HUES64 (cell line): ENCODE measurements around the gene SBNO2.

Source experiments
- H3K27ac ChIP-seq: 2 replicates; pipeline ENCODE4 v1.7.0; 2013; ENCODE audit warnings: low read depth, low read length, inconsistent platforms
- H3K27me3 ChIP-seq: 2 replicates; pipeline ENCODE4 v1.6.1; 2013; ENCODE audit warnings: mild to moderate bottlenecking, low read length; ENCODE audit not compliant: insufficient read depth
- H3K36me3 ChIP-seq: 2 replicates; pipeline ENCODE4 v1.6.1; 2013; ENCODE audit warnings: mild to moderate bottlenecking, low read length; ENCODE audit not compliant: insufficient read depth
- H3K4me1 ChIP-seq: 2 replicates; pipeline ENCODE4 v1.6.1; 2013; ENCODE audit warnings: mild to moderate bottlenecking, low read length, moderate library complexity; ENCODE audit not compliant: insufficient read depth
- H3K4me3 ChIP-seq: 2 replicates; pipeline ENCODE4 v1.5.1; 2013; ENCODE audit warnings: mild to moderate bottlenecking, low read length, moderate library complexity
- H3K9ac ChIP-seq: 2 replicates; pipeline ENCODE4 v1.6.1; 2013; ENCODE audit warnings: mild to moderate bottlenecking, low read depth, low read length
- H3K9me3 ChIP-seq: 2 replicates; pipeline ENCODE4 v1.6.1; 2013; ENCODE audit warnings: low read depth, low read length; ENCODE audit not compliant: insufficient read depth
- WGBS: fragments of 150-250, 120-280 bp; methylation state at CpG from one replicate; pipeline ENCODE4 v1.1.7; 2013; ENCODE audit warnings: missing lambda C conversion rate; 5-methylcytosine and 5-hydroxymethylcytosine counted together

The SBNO2 gene

DNA sequence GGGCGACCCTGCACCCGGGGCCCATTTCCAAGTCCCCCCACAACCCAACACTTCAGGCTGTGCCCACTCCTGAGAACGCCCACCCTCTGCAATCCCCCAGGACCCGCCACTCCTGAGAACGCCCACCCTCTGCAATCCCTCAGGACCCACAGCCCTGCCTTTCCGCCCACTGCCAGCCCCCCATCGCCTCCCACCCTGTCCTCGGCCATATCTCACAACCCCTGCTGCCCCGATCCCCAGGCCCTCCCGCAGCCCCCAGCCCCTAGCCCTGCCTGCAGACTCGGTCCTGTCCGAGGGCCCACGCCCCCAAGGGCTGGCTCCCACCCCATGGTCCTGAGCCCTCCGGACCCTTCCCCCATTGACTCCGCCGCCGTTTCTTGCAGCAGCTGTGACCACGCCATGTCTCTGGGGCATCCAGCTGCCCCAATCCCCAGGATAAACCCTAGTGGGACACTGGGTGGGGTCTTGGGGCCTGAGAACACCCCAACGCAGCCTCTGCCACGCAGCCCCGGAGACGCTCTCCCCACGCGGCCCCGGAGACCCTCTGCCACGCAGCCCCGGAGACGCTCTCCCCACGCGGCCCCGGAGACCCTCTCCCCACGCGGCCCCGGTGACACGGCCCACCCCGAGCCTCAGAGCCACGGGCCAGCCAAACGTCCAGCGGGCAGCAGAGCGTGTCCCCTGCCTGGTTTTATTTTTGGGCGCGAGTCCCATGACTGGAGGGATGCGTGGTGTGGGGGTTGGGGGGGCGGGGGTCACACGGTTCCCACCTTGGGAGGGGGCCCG lies 17.0 kb downstream of the SBNO2 start:
- Histone ChIP-seq H3K27me3 (no peaks in the 10 kb centered on the region), H3K27ac (no peak overlapping the region), H3K36me3 (peaks cover 11% of the 10 kb centered on the region), H3K4me3 (no peak overlapping the region), H3K9ac (no peak overlapping the region), H3K9me3 (no peaks in the 10 kb centered on the region), H3K4me1 (no peaks in the 10 kb centered on the region)
- 95% methylated on average over 46 of the region's 46 CpGs for WGBS

DNA sequence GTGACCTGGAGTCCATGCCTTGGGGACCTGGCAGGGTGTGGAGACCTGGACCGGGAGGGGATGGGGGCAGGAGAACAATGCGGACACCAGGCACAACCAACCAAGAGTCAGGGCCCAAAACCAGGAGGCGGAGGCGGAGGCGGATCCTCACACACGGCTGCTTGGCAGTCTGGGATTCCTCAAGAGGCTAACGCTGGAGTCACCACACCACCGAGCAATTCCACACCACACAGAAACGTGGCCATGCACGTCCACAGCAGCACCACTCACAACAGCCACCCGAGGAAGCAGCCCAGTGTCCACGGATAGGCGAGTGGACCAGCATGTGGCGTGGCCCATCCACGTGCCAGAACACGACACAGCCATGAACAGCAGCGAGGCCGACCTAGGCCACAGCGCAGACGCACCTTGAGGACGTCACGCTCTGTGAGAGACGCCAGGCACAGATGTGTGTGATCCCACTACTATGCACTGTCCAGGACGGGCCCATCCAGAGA lies 17.7 kb downstream of the SBNO2 start:
- Histone ChIP-seq H3K27me3 (no peaks in the 10 kb centered on the region), H3K4me3 (no peak overlapping the region), H3K9ac (no peak overlapping the region), H3K9me3 (no peaks in the 10 kb centered on the region), H3K27ac (no peak overlapping the region), H3K4me1 (no peaks in the 10 kb centered on the region), H3K36me3 (peaks cover 18% of the 10 kb centered on the region)
- 89% methylated on average over 24 of the region's 24 CpGs for WGBS

DNA sequence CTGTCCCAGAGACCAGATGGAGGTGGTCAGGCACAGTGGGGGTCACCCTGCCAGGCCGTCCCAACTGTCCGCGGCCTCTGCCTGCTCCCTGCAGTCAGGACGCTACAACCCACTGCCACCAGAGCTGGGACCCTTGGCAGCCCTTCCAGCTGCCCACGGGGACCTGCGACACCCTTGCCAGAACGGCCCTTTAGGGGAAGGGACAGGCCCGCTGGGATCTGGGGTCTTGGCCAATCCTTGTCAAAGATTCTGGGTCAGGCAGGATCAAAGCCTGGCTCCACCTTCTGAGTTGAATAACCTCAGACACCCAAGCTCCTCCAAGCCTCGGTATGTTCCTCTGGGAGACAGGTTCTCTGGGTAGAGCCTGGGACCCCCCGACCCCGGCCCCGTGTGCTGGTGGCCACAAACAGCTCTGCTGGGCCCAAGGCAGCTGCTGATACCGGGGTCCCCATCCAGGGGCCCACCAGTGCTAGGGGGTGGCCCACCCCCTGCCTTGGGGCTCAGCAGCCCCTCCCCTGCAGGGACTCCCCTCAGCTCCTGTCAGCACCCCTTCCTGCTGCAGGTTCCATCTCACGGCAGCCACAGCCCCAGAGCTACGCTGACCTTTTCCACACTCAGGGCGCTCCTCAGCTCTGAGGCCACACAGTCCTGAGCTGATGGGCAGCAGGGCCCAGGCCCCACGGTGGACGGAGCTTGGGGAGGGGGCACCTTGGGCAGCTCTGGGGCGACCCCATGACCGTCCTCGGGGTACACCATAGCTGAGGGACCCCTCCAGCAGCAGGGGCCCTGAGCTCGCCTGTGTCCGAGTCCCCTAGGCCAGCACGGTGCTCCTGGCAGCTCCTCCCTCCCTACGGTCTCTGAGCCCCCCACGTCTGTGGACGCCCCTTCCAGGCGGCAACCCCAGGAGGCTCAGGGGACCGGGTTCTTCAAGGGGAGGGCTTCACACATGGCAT lies 18.4 kb downstream of the SBNO2 start:
- Histone ChIP-seq H3K9me3 (no peaks in the 10 kb centered on the region), H3K4me1 (no peaks in the 10 kb centered on the region), H3K27me3 (no peaks in the 10 kb centered on the region), H3K27ac (no peak overlapping the region), H3K9ac (no peak overlapping the region), H3K36me3 (peaks cover 19% of the 10 kb centered on the region), H3K4me3 (no peak overlapping the region)
- WGBS: 88% methylated on average over 29 of the region's 29 CpGs

DNA sequence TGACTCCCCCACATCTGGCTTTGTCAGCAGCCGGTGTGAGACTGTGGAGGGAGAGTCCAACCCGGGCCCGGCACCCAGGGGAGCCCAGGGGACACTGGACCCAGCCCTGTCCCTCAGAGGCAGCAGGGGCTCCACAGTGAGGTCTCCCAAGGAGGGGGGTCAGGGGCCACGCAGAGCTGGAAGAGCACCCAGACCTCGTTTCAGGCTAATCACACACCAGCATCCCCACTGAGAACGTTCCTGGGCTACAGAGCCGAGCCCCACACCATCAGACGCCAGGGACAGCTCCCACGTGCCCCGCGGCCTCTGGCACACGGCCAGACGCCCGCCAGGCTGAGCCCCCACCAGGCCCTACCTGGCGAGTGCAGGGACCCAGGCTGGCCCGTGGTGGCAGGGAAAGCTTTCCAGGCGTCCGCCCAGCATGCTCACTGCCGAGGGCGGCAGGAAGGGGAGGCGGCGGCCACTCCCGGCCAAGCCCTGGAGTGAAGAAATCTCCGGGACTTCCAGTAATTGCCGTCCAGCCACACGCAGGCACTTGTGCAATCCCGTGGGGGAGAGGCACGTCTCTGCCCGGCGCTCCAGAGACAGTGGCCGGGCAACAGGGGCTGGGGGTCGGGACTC lies 19.2 kb downstream of the SBNO2 start:
- no peak overlapping the region for H3K4me3 ChIP-seq
- no peak overlapping the region for H3K27ac ChIP-seq
- WGBS: 93% methylated on average over 32 of the region's 32 CpGs
- H3K4me1 ChIP-seq: no peaks in the 10 kb centered on the region
- no peaks in the 10 kb centered on the region for H3K27me3 ChIP-seq
- H3K9ac ChIP-seq: no peak overlapping the region
- H3K36me3 ChIP-seq: peaks cover 19% of the 10 kb centered on the region
- H3K9me3 ChIP-seq: no peaks in the 10 kb centered on the region

DNA sequence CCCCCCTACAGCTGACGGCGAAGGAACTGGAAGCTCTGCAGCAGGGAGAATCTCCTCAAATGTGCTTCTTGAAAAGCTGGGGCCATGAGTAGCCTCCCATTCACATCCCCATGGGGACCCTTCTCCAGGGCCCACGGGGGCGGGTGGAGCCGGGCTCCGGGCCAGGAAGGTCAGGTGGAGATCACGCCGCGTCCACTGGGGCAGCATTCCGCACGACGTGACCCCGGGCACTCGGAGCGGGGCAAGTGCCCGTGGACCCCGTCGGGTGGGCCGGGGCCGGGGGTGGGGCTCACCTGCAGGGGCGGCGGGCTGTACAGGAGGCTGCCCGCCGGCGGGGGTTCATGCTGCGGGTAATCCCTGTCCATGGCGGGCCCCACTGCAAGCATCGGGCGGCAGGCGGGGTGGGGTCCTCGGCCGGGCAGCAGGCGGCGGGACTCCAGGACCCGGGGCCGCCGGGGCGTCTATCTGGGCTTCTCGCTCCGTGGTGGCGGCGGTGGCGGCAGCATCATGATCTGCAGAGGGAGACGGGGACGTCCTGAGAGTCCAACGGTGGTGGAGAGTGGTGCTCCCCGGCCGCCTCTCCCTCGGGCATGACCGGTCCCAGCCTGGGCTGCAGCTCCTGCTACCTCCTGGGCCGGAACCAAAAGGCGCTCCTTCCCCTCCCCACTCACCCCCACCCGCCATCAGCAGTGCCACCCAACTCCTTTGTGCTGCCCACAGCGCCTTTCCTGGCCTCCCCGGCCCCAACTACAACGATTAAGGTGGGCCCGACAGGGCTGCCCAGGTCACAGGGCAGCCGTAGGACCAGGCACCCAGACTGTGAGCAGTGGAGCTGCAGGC lies 20.0 kb downstream of the SBNO2 start:
- H3K9ac ChIP-seq: no peak overlapping the region
- no peaks in the 10 kb centered on the region for H3K4me1 ChIP-seq
- H3K27ac ChIP-seq: no peak overlapping the region
- H3K27me3 ChIP-seq: no peaks in the 10 kb centered on the region
- no peak overlapping the region for H3K4me3 ChIP-seq
- H3K9me3 ChIP-seq: no peaks in the 10 kb centered on the region
- WGBS: 97% methylated on average over 58 of the region's 58 CpGs
- peaks cover 19% of the 10 kb centered on the region for H3K36me3 ChIP-seq

DNA sequence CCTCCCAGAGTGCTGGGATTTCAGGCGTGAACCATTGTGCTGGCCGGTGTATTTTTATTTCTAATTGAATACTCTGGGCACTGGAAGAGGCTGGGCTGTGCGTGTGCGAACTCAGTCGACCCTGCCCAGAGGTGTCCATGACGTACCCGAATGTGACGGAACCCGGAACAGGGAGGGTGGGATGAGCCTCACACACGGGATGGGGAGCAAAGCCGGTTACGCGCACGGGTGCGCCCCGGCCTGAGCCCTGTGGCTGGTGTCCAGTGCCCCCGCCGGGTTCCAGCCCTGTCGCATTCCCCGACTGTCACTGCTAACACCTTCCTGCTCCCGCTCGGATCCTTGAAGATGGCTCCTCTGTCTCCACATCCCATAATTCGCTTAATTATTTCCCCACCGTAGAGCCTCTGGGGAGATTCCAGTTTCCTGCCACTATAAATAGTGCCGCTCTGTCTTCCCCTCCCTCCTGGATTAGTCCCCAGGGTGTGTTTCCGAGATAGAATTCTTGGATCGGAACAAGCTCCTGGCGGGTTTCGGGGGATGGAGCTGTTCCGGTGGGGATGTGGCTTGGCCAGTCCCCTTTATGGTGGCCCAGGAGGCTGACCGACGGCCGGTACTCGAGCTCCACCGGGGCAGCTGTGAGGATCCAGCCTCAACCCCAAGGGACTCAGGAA lies 22.0 kb downstream of the SBNO2 start:
- Histone ChIP-seq H3K4me1 (no peaks in the 10 kb centered on the region), H3K9ac (no peak overlapping the region), H3K4me3 (no peak overlapping the region), H3K9me3 (no peaks in the 10 kb centered on the region), H3K27ac (no peak overlapping the region), H3K27me3 (no peaks in the 10 kb centered on the region), H3K36me3 (peaks cover 19% of the 10 kb centered on the region)
- WGBS: 95% methylated on average over 35 of the region's 35 CpGs

DNA sequence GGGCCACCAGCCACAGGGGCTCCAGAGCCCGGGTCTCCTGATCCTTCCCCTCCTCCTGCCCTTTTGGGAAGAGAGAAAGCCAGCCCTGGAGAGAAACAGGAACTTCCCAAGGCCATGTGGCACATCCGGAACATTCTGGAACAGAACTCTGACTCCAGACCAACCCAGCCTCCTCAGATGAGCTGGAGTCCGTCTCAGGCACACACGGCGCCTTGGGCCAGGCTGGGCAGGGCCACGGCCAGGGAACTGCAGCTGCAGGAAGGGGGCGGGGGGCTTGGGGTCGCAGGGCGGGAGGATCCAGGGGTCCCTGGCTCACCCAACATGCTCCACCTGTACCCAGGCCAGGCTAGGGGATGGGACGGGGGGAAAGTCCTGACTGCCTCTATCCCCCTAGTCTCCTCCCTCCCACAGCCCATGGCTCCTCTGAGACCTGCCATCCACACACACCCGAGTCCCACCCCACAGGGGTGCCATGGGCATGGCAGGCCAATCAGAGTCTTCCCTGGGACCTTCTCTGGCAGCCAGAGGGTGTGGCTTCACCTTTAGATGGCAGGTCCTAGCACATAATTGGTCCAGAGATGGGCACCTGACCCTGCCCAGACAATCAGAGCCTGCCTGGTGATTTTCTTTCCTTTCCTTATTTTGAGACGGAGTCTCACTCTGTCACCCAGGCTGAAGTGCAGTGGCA lies 22.9 kb downstream of the SBNO2 start:
- H3K4me3 ChIP-seq: no peak overlapping the region
- no peak overlapping the region for H3K27ac ChIP-seq
- H3K4me1 ChIP-seq: 0 out of 2 replicates have a peak, but pooled peaks cover under 1% of the 10 kb centered on the region
- H3K9ac ChIP-seq: no peak overlapping the region
- 96% methylated on average over 12 of the region's 12 CpGs for WGBS
- no peaks in the 10 kb centered on the region for H3K27me3 ChIP-seq
- peaks cover 19% of the 10 kb centered on the region for H3K36me3 ChIP-seq
- H3K9me3 ChIP-seq: no peaks in the 10 kb centered on the region

DNA sequence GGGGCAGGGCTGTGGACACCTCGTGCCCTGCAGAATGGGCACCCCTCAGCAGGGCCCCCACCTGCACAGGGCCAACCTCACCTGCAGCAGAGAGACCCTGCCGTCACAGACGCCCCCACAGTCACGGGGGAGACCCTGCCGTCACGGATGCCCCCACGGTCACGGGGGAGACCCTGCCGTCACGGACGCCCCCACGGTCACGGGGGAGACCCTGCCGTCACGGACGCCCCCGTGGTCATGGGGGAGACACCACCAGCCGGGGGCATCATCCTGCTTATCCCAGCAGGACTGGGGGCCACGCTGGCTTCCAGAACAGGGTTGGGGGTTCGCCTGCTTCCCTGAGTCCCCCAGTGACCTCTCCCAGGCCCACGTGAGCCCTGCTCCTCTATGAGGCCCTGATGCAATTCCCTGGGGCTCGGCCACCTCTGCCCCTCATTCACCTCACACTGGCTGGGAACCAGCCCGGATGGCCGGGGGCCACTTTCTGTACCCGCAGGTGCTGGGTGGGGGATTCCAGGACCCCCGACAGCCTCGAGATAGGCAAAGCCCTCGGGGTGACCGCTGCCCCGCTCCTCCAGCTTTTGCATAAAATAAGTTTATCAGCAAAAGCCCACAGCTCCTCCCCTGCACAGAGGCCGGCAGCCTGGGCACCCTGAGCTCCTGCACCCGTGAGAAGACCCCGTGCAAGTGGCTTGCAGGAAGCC lies 23.6 kb downstream of the SBNO2 start:
- Histone ChIP-seq H3K4me1 (0 out of 2 replicates have a peak, but pooled peaks cover 3% of the 10 kb centered on the region), H3K27ac (no peak overlapping the region), H3K9ac (no peak overlapping the region), H3K36me3 (peaks cover 19% of the 10 kb centered on the region), H3K4me3 (no peak overlapping the region), H3K27me3 (no peaks in the 10 kb centered on the region), H3K9me3 (no peaks in the 10 kb centered on the region)
- WGBS: 94% methylated on average over 33 of the region's 33 CpGs

DNA sequence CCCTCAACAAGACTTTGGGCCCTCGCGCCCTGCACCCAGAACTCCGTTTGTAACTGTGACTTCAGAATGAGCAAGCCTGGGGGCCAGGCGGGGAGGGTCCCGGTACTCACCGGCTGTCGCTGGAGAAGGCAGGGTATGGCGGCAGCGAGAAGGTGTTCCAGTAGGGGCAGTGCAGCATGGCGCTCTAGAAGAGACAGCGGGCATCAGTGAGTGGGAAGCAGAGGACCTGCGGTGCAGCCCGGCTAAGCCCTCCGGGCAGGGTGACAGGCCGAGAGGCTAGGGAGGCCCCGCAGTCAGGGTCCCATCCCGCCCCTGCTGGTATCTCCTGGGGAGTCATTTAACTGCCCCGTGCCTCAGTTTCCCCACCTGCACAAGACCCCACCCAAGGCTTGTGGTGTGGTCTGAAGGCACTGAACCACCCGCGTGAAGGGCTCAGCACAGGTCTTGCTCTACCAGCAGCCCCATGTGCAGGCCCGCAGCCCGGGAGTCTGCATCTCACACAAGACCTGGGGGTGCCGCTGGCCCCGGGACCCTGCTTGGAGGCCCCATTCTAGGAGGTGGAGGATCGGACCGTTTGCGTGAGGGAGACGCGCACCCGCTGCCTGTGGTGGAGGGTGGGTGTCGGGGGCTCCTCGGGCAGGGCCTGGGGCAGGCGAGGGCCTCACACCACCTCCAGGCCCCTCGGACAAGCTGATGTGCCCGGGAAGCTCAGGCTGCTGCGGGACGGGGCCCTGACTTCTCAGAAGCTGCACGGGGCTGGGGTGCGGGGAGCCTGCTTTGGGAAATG lies 24.6 kb downstream of the SBNO2 start:
- Histone ChIP-seq H3K9me3 (no peaks in the 10 kb centered on the region), H3K27ac (no peak overlapping the region), H3K4me3 (no peak overlapping the region), H3K27me3 (peaks cover 2% of the 10 kb centered on the region; the same call in 1 of the 2 replicates), H3K36me3 (peaks cover 19% of the 10 kb centered on the region), H3K4me1 (0 out of 2 replicates have a peak, but pooled peaks cover 3% of the 10 kb centered on the region), H3K9ac (no peak overlapping the region)
- WGBS: 94% methylated on average over 39 of the region's 39 CpGs
